HEK293 (cell line): Measurements from ENCODE around the gene RFX4.

Experiments used
- CTCF ChIA-PET: fragments of 350-600 bp; formaldehyde crosslinking; extraction: SDS; loops from one replicate; lab custom pipeline; 2021; ENCODE audit warnings: antibody characterized with exemption; lab: Yijun Ruan, JAX
- POLR2A ChIA-PET: fragments of 300-600 bp; formaldehyde crosslinking; extraction: SDS; loops from one replicate; lab custom pipeline; 2020; ENCODE audit warnings: antibody characterized with exemption, inconsistent platforms; lab: Yijun Ruan, JAX
- H3K27ac ChIP-seq: fragments of 200-500 bp; sonication (Bioruptor generic); 2 replicates; pipeline ENCODE4 v1.5.1; 2014; ENCODE audit warnings: low read depth, low read length, control low read depth, inconsistent platforms; ENCODE audit errors: extremely low read depth
- H3K36me3 ChIP-seq, 2 experiments: fragments of 200-500 bp in 1 of 2; sonication (Bioruptor generic) in 1 of 2; 1 replicate in 1 of 2; 2 replicates in 1 of 2; pipeline ENCODE4 v1.5.1; 2014 to 2017; ENCODE audit warnings: inconsistent platforms in 2 of 2, low read length in 2 of 2; ENCODE audit not compliant: control insufficient read depth in 2 of 2, insufficient read depth in 1 of 2
- H3K4me1 ChIP-seq: fragments of 200-500 bp; sonication (Bioruptor generic); 2 replicates; pipeline ENCODE4 v1.5.1; 2014; ENCODE audit warnings: mild to moderate bottlenecking, low read length, inconsistent platforms; ENCODE audit not compliant: control insufficient read depth, insufficient read depth
- H3K4me3 ChIP-seq: 2 replicates; pipeline ENCODE4 v1.5.1; 2011; ENCODE audit warnings: low read depth, mild to moderate bottlenecking, control low read depth, low read length, moderate library complexity
- H3K9me3 ChIP-seq: fragments of 200-500 bp; sonication (Bioruptor generic); 2 replicates; pipeline ENCODE4 v1.5.1; 2014; ENCODE audit warnings: low read depth, low read length, inconsistent platforms; ENCODE audit not compliant: control insufficient read depth, insufficient read depth
- GLI2 ChIP-seq: fragments of 450-650 bp; formaldehyde crosslinking; IDR thresholded peaks from 2 replicates; pipeline ENCODE4; 2017; ENCODE audit warnings: missing biosample characterization, missing genetic modification characterization, low read depth, borderline replicate concordance
- KLF9 ChIP-seq: fragments of 450-650 bp; formaldehyde crosslinking; IDR thresholded peaks from 2 replicates; pipeline ENCODE4 v1.5.1; 2016; ENCODE audit warnings: missing biosample characterization, missing genetic modification characterization, low read depth
- ZNF133 ChIP-seq: fragments of 450-650 bp; formaldehyde crosslinking; IDR thresholded peaks from 2 replicates; pipeline ENCODE4 v1.5.1; 2016; ENCODE audit warnings: missing biosample characterization, missing genetic modification characterization
- ZNF157 ChIP-seq: fragments of 450-650 bp; formaldehyde crosslinking; IDR thresholded peaks from 2 replicates; pipeline ENCODE4 v1.5.1; 2016; ENCODE audit warnings: missing biosample characterization, missing genetic modification characterization
- ZNF311 ChIP-seq: fragments of 450-650 bp; formaldehyde crosslinking; IDR thresholded peaks from 2 replicates; pipeline ENCODE4 v1.5.1; 2017; ENCODE audit warnings: missing biosample characterization, missing genetic modification characterization, borderline replicate concordance
- ZNF501 ChIP-seq: fragments of 450-650 bp; formaldehyde crosslinking; IDR thresholded peaks from 2 replicates; pipeline ENCODE4 v1.5.1; 2016; ENCODE audit warnings: missing biosample characterization, missing genetic modification characterization
- ZNF513 ChIP-seq: fragments of 450-650 bp; IDR thresholded peaks from 2 replicates; pipeline ENCODE4 v1.5.1; 2018; ENCODE audit warnings: missing biosample characterization, missing genetic modification characterization
- ZNF549 ChIP-seq: fragments of 450-650 bp; IDR thresholded peaks from 2 replicates; pipeline ENCODE4 v1.5.1; 2018; ENCODE audit warnings: missing biosample characterization, missing genetic modification characterization, mild to moderate bottlenecking, inconsistent platforms, moderate library complexity
- ZNF600 ChIP-seq: fragments of 450-650 bp; formaldehyde crosslinking; IDR thresholded peaks from 2 replicates; pipeline ENCODE4 v1.5.1; 2016; ENCODE audit warnings: missing biosample characterization, missing genetic modification characterization
- ZNF664 ChIP-seq: fragments of 450-650 bp; formaldehyde crosslinking; IDR thresholded peaks from 2 replicates; pipeline ENCODE4 v1.5.1; 2016; ENCODE audit warnings: missing biosample characterization, missing genetic modification characterization
- ZNF837 ChIP-seq: fragments of 450-650 bp; formaldehyde crosslinking; IDR thresholded peaks from 2 replicates; pipeline ENCODE4 v1.5.1; 2016; ENCODE audit warnings: missing biosample characterization, missing genetic modification characterization
- TF ChIP-seq, protein P1 (sequence below): fragments of 450-650 bp; formaldehyde crosslinking; IDR thresholded peaks from 2 replicates; pipeline ENCODE4 v1.5.1; 2016; ENCODE audit warnings: missing biosample characterization, missing genetic modification characterization, borderline replicate concordance
- TF ChIP-seq, protein P2 (sequence below): fragments of 450-650 bp; formaldehyde crosslinking; IDR thresholded peaks from 2 replicates; pipeline ENCODE4 v1.5.1; 2017; ENCODE audit warnings: missing biosample characterization, missing genetic modification characterization

RFX4 gene

GRCh38 chr12:106780010-106780631 lies 197.3 kb downstream of the RFX4 start (continued):
- 0 out of 2 replicates have a peak, but pooled peaks have one; percentile 13 for TF ChIP-seq ZNF513 (tag by site-specific recombination)
- peak; percentile 32; the same call in 1 of the 2 replicates for TF ChIP-seq KLF9

DNA sequence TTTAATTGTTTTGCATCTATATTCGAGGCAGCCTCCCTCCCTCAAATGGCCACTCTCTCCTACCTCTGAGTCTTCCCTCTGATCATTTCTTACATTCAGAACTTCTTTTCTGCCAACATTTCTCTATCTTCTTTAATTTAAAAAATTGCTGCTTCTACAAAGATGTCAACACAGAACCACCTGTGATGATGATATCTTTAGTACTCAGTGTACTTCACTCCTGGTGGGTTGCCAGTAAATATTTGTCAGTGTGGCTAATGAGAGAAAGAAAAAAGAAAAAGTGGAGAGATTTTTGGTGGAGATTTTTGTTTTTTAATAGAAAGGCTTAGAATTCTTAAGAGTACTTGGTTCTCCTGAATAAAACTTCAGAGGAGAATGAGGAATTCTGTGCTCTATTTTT lies 199.8 kb downstream of the RFX4 start:
- ChIA-PET POLR2A (no interaction called here), CTCF (no interaction called here)
- TF ChIP-seq, protein P1, sequence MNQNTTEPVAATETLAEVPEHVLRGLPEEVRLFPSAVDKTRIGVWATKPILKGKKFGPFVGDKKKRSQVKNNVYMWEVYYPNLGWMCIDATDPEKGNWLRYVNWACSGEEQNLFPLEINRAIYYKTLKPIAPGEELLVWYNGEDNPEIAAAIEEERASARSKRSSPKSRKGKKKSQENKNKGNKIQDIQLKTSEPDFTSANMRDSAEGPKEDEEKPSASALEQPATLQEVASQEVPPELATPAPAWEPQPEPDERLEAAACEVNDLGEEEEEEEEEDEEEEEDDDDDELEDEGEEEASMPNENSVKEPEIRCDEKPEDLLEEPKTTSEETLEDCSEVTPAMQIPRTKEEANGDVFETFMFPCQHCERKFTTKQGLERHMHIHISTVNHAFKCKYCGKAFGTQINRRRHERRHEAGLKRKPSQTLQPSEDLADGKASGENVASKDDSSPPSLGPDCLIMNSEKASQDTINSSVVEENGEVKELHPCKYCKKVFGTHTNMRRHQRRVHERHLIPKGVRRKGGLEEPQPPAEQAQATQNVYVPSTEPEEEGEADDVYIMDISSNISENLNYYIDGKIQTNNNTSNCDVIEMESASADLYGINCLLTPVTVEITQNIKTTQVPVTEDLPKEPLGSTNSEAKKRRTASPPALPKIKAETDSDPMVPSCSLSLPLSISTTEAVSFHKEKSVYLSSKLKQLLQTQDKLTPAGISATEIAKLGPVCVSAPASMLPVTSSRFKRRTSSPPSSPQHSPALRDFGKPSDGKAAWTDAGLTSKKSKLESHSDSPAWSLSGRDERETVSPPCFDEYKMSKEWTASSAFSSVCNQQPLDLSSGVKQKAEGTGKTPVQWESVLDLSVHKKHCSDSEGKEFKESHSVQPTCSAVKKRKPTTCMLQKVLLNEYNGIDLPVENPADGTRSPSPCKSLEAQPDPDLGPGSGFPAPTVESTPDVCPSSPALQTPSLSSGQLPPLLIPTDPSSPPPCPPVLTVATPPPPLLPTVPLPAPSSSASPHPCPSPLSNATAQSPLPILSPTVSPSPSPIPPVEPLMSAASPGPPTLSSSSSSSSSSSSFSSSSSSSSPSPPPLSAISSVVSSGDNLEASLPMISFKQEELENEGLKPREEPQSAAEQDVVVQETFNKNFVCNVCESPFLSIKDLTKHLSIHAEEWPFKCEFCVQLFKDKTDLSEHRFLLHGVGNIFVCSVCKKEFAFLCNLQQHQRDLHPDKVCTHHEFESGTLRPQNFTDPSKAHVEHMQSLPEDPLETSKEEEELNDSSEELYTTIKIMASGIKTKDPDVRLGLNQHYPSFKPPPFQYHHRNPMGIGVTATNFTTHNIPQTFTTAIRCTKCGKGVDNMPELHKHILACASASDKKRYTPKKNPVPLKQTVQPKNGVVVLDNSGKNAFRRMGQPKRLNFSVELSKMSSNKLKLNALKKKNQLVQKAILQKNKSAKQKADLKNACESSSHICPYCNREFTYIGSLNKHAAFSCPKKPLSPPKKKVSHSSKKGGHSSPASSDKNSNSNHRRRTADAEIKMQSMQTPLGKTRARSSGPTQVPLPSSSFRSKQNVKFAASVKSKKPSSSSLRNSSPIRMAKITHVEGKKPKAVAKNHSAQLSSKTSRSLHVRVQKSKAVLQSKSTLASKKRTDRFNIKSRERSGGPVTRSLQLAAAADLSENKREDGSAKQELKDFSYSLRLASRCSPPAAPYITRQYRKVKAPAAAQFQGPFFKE (tag by site-specific recombination), result no peak
- TF ChIP-seq ZNF549, result no peak
- TF ChIP-seq ZNF664, result no peak
- TF ChIP-seq ZNF837 (tag by site-specific recombination), result no peak
- TF ChIP-seq ZNF157 (tag by site-specific recombination), result no peak
- TF ChIP-seq ZNF133, result no peak
- no peak for TF ChIP-seq ZNF501 (tag by site-specific recombination)
- no peak for TF ChIP-seq GLI2 (tag by site-specific recombination)
- TF ChIP-seq, protein P2, sequence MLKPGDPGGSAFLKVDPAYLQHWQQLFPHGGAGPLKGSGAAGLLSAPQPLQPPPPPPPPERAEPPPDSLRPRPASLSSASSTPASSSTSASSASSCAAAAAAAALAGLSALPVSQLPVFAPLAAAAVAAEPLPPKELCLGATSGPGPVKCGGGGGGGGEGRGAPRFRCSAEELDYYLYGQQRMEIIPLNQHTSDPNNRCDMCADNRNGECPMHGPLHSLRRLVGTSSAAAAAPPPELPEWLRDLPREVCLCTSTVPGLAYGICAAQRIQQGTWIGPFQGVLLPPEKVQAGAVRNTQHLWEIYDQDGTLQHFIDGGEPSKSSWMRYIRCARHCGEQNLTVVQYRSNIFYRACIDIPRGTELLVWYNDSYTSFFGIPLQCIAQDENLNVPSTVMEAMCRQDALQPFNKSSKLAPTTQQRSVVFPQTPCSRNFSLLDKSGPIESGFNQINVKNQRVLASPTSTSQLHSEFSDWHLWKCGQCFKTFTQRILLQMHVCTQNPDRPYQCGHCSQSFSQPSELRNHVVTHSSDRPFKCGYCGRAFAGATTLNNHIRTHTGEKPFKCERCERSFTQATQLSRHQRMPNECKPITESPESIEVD (tag by site-specific recombination), result no peak
- Histone ChIP-seq H3K36me3 (peaks cover 13 to 24% of the 10 kb centered on the region in 2 experiments), H3K4me1 (peaks cover 9% of the 10 kb centered on the region), H3K9me3 (no peaks in the 10 kb centered on the region), H3K4me3 (no peak overlapping the region), H3K27ac (no peak overlapping the region)

- Histone ChIP-seq H3K4me3 (no peak overlapping the region), H3K9me3 (no peaks in the 10 kb centered on the region), H3K36me3 (peaks cover 13 to 25% of the 10 kb centered on the region in 2 experiments), H3K4me1 (peaks cover 9% of the 10 kb centered on the region), H3K27ac (no peak overlapping the region)
- POLR2A ChIA-PET, result no interaction called here
- CTCF ChIA-PET, result no interaction called here
- TF ChIP-seq ZNF600 (tag by site-specific recombination) (peak; percentile 62; the same call in 1 of the 2 replicates), ZNF311 (no peak)
These were observed 200.7 kb downstream of the RFX4 start for GRCh38 chr12:106783515-106783914.
